Nephron progenitor cell (in vitro differentiated cells): ENCODE results near the gene ACTN3.
A peak's percentile ranks its signal among the peaks of the same experiment; 100 is the strongest.

Source experiments
- DNase-seq: peaks from one replicate; pipeline ENCODE4 v3.0.0; 2021
- H3K27ac Mint-ChIP-seq: 2 replicates; pipeline ENCODE4 v1.8.0; 2021; ENCODE audit warnings: mild to moderate bottlenecking, moderate library complexity, mixed read lengths
- H3K27me3 Mint-ChIP-seq: 2 replicates; pipeline ENCODE4 v1.8.0; 2021; ENCODE audit warnings: mild to moderate bottlenecking, low read depth, mixed read lengths; ENCODE audit not compliant: poor library complexity
- H3K36me3 Mint-ChIP-seq: 2 replicates; pipeline ENCODE4 v1.8.0; 2021; ENCODE audit warnings: low read depth, mixed read lengths
- H3K4me1 Mint-ChIP-seq: 2 replicates; pipeline ENCODE4 v1.8.0; 2021; ENCODE audit warnings: mixed read lengths
- H3K4me3 Mint-ChIP-seq: 2 replicates; pipeline ENCODE4 v1.8.0; 2021; ENCODE audit warnings: mild to moderate bottlenecking, moderate library complexity, mixed read lengths
- H3K9me3 Mint-ChIP-seq: 2 replicates; pipeline ENCODE4 v1.8.0; 2021; ENCODE audit warnings: mild to moderate bottlenecking, moderate library complexity, mixed read lengths
- TF ChIP-seq, protein P1 (sequence below): fragments of 200-600 bp; sonication (generic); IDR thresholded peaks from 2 replicates; pipeline ENCODE4 v1.5.0; 2021; ENCODE audit warnings: antibody characterized with exemption

ACTN3 gene

DNA sequence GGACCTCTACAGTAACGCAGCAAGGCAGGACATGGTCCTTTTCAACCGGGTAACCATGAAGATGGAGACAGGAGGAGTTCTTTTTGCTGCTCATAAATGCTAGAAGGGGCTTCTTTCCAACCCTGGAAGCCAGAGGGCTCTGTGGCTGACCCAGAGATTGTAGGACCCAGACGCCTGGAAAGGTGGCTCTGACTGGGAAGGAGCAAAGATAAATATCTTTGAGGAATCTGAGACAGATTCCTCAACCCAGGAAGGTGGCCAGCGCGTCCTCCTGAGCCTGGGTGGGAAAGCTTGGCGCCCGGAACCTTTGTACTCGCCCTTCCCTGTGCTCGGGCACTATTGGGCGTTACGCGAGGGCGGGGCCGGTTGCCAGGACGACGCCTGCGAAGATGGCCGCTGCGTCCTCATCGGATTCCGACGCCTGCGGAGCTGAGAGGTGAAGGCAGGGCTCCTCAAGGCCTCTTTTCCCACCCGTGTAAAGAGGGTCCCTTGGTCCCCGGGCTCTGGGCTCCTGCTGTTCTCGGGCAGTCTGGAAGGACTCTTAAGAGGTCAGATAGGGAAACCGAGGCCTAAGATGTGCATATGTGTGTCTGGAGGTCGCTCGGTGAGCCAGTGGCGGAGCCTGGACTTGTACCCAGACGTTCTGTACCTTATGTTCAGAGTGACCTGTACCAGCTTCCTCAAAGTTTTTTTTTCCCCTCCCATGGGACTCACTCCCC, 36.3 kb upstream of the ACTN3 start, which contains the start of gene BBS1:
Gene BBS1 (plus strand): TSS at position 365 of the 719 bp plus-strand sequence. CDS start 25 bp downstream, at position 390.
- H3K27ac Mint-ChIP-seq, result peak within 1 kb of the TSS; percentile 92
- TF ChIP-seq, protein P1, sequence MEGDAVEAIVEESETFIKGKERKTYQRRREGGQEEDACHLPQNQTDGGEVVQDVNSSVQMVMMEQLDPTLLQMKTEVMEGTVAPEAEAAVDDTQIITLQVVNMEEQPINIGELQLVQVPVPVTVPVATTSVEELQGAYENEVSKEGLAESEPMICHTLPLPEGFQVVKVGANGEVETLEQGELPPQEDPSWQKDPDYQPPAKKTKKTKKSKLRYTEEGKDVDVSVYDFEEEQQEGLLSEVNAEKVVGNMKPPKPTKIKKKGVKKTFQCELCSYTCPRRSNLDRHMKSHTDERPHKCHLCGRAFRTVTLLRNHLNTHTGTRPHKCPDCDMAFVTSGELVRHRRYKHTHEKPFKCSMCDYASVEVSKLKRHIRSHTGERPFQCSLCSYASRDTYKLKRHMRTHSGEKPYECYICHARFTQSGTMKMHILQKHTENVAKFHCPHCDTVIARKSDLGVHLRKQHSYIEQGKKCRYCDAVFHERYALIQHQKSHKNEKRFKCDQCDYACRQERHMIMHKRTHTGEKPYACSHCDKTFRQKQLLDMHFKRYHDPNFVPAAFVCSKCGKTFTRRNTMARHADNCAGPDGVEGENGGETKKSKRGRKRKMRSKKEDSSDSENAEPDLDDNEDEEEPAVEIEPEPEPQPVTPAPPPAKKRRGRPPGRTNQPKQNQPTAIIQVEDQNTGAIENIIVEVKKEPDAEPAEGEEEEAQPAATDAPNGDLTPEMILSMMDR, result no peak
- H3K36me3 Mint-ChIP-seq, result peaks cover 23% of the 10 kb centered on the region

GRCh38 chr11:66510990-66511339, 35.7 kb upstream of the ACTN3 start:
- peaks cover 9% of the 10 kb centered on the region for H3K4me1 Mint-ChIP-seq
- peak overlapping the region; percentile 99 for H3K4me3 Mint-ChIP-seq
- TF ChIP-seq, protein P1, result no peak
- DNase-seq, result no peak
- peak overlapping the region; percentile 92 for H3K27ac Mint-ChIP-seq
- H3K36me3 Mint-ChIP-seq, result peaks cover 24% of the 10 kb centered on the region
- peaks cover 5% of the 10 kb centered on the region for H3K27me3 Mint-ChIP-seq
- no peaks in the 10 kb centered on the region for H3K9me3 Mint-ChIP-seq

More for the DNA sequence above, 36.3 kb upstream of the ACTN3 start, which contains the start of gene BBS1:
- H3K9me3 Mint-ChIP-seq, result no peaks in the 10 kb centered on the region
- DNase-seq, result peak; percentile 92
- peak within 1 kb of the TSS; percentile 99 for H3K4me3 Mint-ChIP-seq
- peaks cover 9% of the 10 kb centered on the region for H3K4me1 Mint-ChIP-seq
- H3K27me3 Mint-ChIP-seq, result peaks cover 5% of the 10 kb centered on the region

GRCh38 chr11:66523611-66524010, 23.1 kb upstream of the ACTN3 start:
- Mint-ChIP-seq H3K9me3 (no peaks in the 10 kb centered on the region), H3K27ac (no peak overlapping the region), H3K27me3 (no peaks in the 10 kb centered on the region), H3K4me3 (no peak overlapping the region), H3K36me3 (peaks cover 57% of the 10 kb centered on the region), H3K4me1 (peaks cover 5% of the 10 kb centered on the region)
- TF ChIP-seq, protein P1, result no peak
- DNase-seq, result no peak

DNA sequence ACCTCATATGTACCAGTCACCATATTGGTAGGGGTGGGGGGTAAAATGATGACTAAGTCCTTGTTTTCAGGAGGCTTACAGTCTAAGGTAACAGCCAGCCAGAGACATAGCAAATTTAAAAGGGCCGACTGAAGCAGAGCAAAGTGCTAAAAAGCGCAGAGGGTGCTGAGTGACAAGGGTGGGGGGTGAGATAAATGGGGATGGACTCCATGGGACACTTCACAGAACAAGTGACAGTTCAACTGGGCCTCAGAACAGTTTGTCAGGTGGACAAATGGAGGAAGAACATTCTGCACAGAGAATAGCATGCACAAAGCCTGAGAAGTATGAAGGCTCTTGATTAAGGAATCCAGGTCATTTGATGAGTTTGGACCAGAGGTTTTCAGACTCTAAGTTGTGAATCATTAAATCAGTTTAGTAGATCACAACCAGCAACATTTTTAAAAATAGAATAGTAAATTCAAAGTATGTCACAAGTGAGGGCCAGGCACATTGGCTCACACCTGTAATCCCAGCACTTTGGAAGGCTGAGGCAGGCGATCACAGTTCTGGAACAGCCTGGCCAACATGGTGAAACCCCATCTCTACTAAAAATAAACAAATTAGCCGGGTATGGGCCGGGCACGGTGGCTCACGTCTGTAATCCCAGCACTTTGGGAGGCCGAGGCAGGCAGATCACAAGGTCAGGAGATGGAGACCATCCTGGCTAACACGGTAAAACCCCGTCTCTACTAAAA, 22.2 kb upstream of the ACTN3 start:
- no peak overlapping the region for H3K27ac Mint-ChIP-seq
- peaks cover 5% of the 10 kb centered on the region for H3K4me1 Mint-ChIP-seq
- no peak for DNase-seq
- H3K4me3 Mint-ChIP-seq, result no peak overlapping the region
- no peaks in the 10 kb centered on the region for H3K9me3 Mint-ChIP-seq
- TF ChIP-seq, protein P1, result no peak
- peaks cover 53% of the 10 kb centered on the region for H3K36me3 Mint-ChIP-seq
- H3K27me3 Mint-ChIP-seq, result no peaks in the 10 kb centered on the region

DNA sequence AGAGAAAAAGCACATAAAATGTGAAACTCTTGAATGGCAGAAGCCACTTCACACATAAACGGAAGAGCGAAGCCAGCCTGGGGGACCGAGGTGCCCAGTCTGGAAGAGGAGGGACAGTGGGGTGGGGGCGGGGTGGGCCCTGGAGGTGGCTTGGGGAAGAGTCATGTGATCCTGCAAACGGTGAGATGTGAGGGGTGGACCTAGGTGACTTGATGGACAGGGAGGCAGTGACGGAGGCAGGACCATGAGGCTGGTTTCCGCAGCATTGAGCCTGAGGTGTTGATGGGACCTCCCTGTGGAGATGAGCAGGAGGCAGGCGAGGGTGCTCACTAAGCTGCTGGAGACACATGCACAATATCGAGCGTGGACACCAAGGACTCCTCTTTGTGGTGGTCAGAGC, 17.6 kb upstream of the ACTN3 start:
- H3K4me1 Mint-ChIP-seq, result peaks cover 5% of the 10 kb centered on the region

More for the DNA sequence above, 17.6 kb upstream of the ACTN3 start:
- peaks cover 27% of the 10 kb centered on the region for H3K36me3 Mint-ChIP-seq
- no peak for DNase-seq
- no peaks in the 10 kb centered on the region for H3K9me3 Mint-ChIP-seq
- no peak overlapping the region for H3K4me3 Mint-ChIP-seq
- TF ChIP-seq, protein P1, result no peak
- H3K27me3 Mint-ChIP-seq, result peaks cover 7% of the 10 kb centered on the region
- H3K27ac Mint-ChIP-seq, result no peak overlapping the region
